OCI-LY7 (cell line): ENCODE measurements around the gene ZBTB33. TPM values are rescaled to one million over a fixed set of nuclear protein-coding genes. Genes with fewer than 3 reads are reported as not detected.

Experiments used
- BruUV-seq: library from RNA; stranded (reverse); fragments of 400-500 nt; replicated peaks from 2 replicates; lab custom pipeline; 2021; lab: Mats Ljungman, UMichigan
- CTCF ChIA-PET: fragments of 300-600 bp; sonication (Branson Sonifier 250); formaldehyde crosslinking; loops from one replicate; lab custom pipeline; 2022; ENCODE audit warnings: antibody characterized with exemption; ENCODE audit not compliant: unreplicated experiment; lab: Charles Lee
- POLR2A ChIA-PET: fragments of 300-600 bp; sonication (Branson Sonifier 250); formaldehyde crosslinking; loops from one replicate; lab custom pipeline; 2022; ENCODE audit warnings: antibody characterized with exemption; lab: Charles Lee
- DNase-seq: peaks from one replicate; pipeline ENCODE4 v3.0.0-alpha.2; 2015; ENCODE audit warnings: low spot score
- H2AFZ ChIP-seq: fragments of 200-600 bp; sonication (generic), shearing (Covaris generic); 2 replicates; pipeline ENCODE4 v1.6.1; 2014; ENCODE audit warnings: mild to moderate bottlenecking, antibody characterized with exemption, low read length, moderate library complexity
- H3K27ac ChIP-seq: fragments of 200-600 bp; sonication (generic); 2 replicates; pipeline ENCODE4 v1.5.1; 2014; ENCODE audit warnings: mixed run types, low read depth, mild to moderate bottlenecking, moderate library complexity, low read length, inconsistent platforms; ENCODE audit not compliant: poor library complexity, severe bottlenecking
- H3K36me3 ChIP-seq: fragments of 200-600 bp; sonication (generic); 2 replicates; pipeline ENCODE4 v1.6.1; 2014; ENCODE audit warnings: mild to moderate bottlenecking, antibody characterized with exemption, low read length, moderate library complexity, mixed read lengths; ENCODE audit not compliant: insufficient read depth
- H3K4me1 ChIP-seq: fragments of 200-600 bp; sonication (generic); 2 replicates; pipeline ENCODE4 v1.5.1; 2014; ENCODE audit warnings: mild to moderate bottlenecking, low read length; ENCODE audit not compliant: insufficient read depth, poor library complexity, severe bottlenecking
- H3K4me2 ChIP-seq: fragments of 200-600 bp; sonication (generic); 2 replicates; pipeline ENCODE4 v1.6.1; 2014; ENCODE audit warnings: mild to moderate bottlenecking, low read length
- H3K4me3 ChIP-seq: fragments of 200-600 bp; sonication (generic); 2 replicates; pipeline ENCODE4 v1.5.1; 2014; ENCODE audit warnings: mild to moderate bottlenecking, low read depth, low read length; ENCODE audit not compliant: poor library complexity, severe bottlenecking
- H3K79me2 ChIP-seq: fragments of 200-600 bp; sonication (generic); 2 replicates; pipeline ENCODE4 v1.6.1; 2016; ENCODE audit warnings: low read depth, mild to moderate bottlenecking, low read length, moderate library complexity, mixed read lengths; ENCODE audit not compliant: insufficient read depth
- H3K9me2 ChIP-seq: fragments of 200-600 bp; sonication (generic); 2 replicates; pipeline ENCODE4 v1.6.1; 2016; ENCODE audit warnings: mild to moderate bottlenecking, low read length, mixed read lengths; ENCODE audit not compliant: insufficient read depth
- H3K9me3 ChIP-seq: fragments of 200-600 bp; sonication (generic); 2 replicates; pipeline ENCODE4 v1.6.1; 2014; ENCODE audit warnings: mild to moderate bottlenecking, mixed run types, low read length, mixed read lengths
- H4K20me1 ChIP-seq: fragments of 200-600 bp; sonication (generic); 2 replicates; pipeline ENCODE4 v1.6.1; 2014; ENCODE audit warnings: mild to moderate bottlenecking, antibody characterized with exemption, low read length, moderate library complexity, mixed read lengths; ENCODE audit not compliant: insufficient read depth
- CTCF ChIP-seq: fragments of 200-600 bp; sonication (generic); conservative IDR thresholded peaks from 2 replicates; pipeline ENCODE4 v1.5.1; 2014; ENCODE audit warnings: mild to moderate bottlenecking, antibody characterized with exemption, low read length, moderate library complexity, mixed read lengths
- EZH2phosphoT487 ChIP-seq: fragments of 200-600 bp; sonication (generic); IDR thresholded peaks from 2 replicates; pipeline ENCODE4 v1.6.1; 2018; ENCODE audit warnings: low read depth, borderline replicate concordance, mild to moderate bottlenecking, mixed run types, antibody characterized with exemption, low read length, moderate library complexity, mixed read lengths
- intact Hi-C: fragments of 100-400 bp; cut with micrococcal nuclease; formaldehyde crosslinking; loops from one replicate; pipeline ENCODE4 v1.10.0; 2022; ENCODE audit not compliant: unreplicated experiment
- total RNA-seq, 2 experiments: library from RNA; depleted of rRNA in 1 of 2; stranded (reverse); fragments of >200 nt in 1 of 2; shearing (Covaris generic) in 1 of 2; gene quantifications; 2 replicates each; pipeline ENCODE4 v1.2.3, GENCODE V29; 2014 to 2022

Gene ZBTB33
- total RNA-seq, 2 experiments from 2014 or later: 16.7 to 19.3 TPM

- Histone ChIP-seq H3K4me1 (no peaks in the 10 kb centered on the region), H3K4me2 (no peak overlapping the region), H3K9me2 (no peaks in the 10 kb centered on the region), H3K9me3 (no peaks in the 10 kb centered on the region), H3K36me3 (no peaks in the 10 kb centered on the region), H4K20me1 (no peaks in the 10 kb centered on the region), H2AFZ (no peak overlapping the region), H3K27ac (no peak overlapping the region), H3K4me3 (no peak overlapping the region), H3K79me2 (no peaks in the 10 kb centered on the region)
- ChIA-PET POLR2A (interaction anchor here (0.6 kb wide), 4 partner anchors 78 to 449 kb away, joined by 3 to 5 read pairs (median 3); no protein-coding TSS in a partner anchor), CTCF (interaction anchor here (1.1 kb wide), 1 partner anchor 11 kb away, joined by 3 read pairs; no protein-coding TSS in a partner anchor)
- intact Hi-C loops: no loop called here
- TF ChIP-seq EZH2phosphoT487 (no peak), CTCF (peak; percentile 83)
- BruUV-seq: no TSS peak
- DNase-seq: peak; percentile 50
Observed at GRCh38 chrX:120213438-120214265, 37.0 kb upstream of the ZBTB33 start.

- no peaks in the 10 kb centered on the region for H4K20me1 ChIP-seq
- no peak for DNase-seq
- H3K79me2 ChIP-seq: no peaks in the 10 kb centered on the region
- intact Hi-C loops: no loop called here
- H3K4me2 ChIP-seq: no peak overlapping the region
- no peak overlapping the region for H3K4me3 ChIP-seq
- no peaks in the 10 kb centered on the region for H3K4me1 ChIP-seq
- no peak overlapping the region for H2AFZ ChIP-seq
- no peaks in the 10 kb centered on the region for H3K9me2 ChIP-seq
- TF ChIP-seq EZH2phosphoT487: no peak
- no peak for TF ChIP-seq CTCF
- no peaks in the 10 kb centered on the region for H3K9me3 ChIP-seq
- H3K36me3 ChIP-seq: no peaks in the 10 kb centered on the region; the same call in 1 of the 2 replicates
- no TSS peak for BruUV-seq
- POLR2A ChIA-PET: no interaction called here
- H3K27ac ChIP-seq: no peak overlapping the region
- CTCF ChIA-PET: no interaction called here
Observed at GRCh38 chrX:120223374-120223773, 27.2 kb upstream of the ZBTB33 start.

- TF ChIP-seq CTCF (no peak), EZH2phosphoT487 (no peak)
- DNase-seq: no peak
- Histone ChIP-seq H3K4me3 (no peak overlapping the region), H3K9me3 (no peaks in the 10 kb centered on the region), H4K20me1 (no peaks in the 10 kb centered on the region), H3K36me3 (no peaks in the 10 kb centered on the region; the same call in 1 of the 2 replicates), H3K4me1 (no peaks in the 10 kb centered on the region), H3K79me2 (no peaks in the 10 kb centered on the region), H3K27ac (no peak overlapping the region), H2AFZ (no peak overlapping the region), H3K9me2 (no peaks in the 10 kb centered on the region), H3K4me2 (no peak overlapping the region)
- ChIA-PET CTCF (interaction anchor here (1.1 kb wide), 1 partner anchor 11 kb away, joined by 3 read pairs; no protein-coding TSS in a partner anchor), POLR2A (no interaction called here)
- BruUV-seq: no TSS peak
- intact Hi-C loops: no loop called here
Observed at GRCh38 chrX:120224388-120224787, 26.2 kb upstream of the ZBTB33 start.
